Pancreas (tissue), 10 donors: ENCODE data around the gene ARHGAP36. TPM values are rescaled to one million over a fixed set of nuclear protein-coding genes. Genes with fewer than 3 reads are reported as not detected.

ENCODE experiments used
- ATAC-seq, 4 donors: fragments of 200-7000 bp; cut with Tn5 transposase; one replicate each; pipeline versions ENCODE4 v1.8.0 to v1.9.1; 2020; ENCODE audit warnings: mild to moderate bottlenecking in 4 of 4, moderate library complexity in 4 of 4
- DNase-seq, 6 donors: peaks; one replicate each; pipeline ENCODE4 v3.0.0-alpha.2; 2020
- FAIRE-seq: peaks from 2 replicates; lab custom pipeline; 2012; peaks lifted over from hg19 to GRCh38; lab: Jason Lieb, UNC
- H3K27ac ChIP-seq, 4 donors: fragments of 200-600 bp; sonication (generic); 1 replicate in 3 of 4; 2 replicates in 1 of 4; pipeline versions ENCODE4 v1.5.0 to v1.8.0; 2020
- H3K27me3 ChIP-seq, 4 donors: fragments of 200-600 bp; one replicate each; pipeline ENCODE4 v1.8.0; 2021
- H3K36me3 ChIP-seq, 3 donors: fragments of 200-600 bp; sonication (generic) in 1 of 3; one replicate each; pipeline versions ENCODE4 v1.5.0 to v1.8.0; 2020 to 2021
- H3K4me1 ChIP-seq, 3 donors: fragments of 200-600 bp; one replicate each; pipeline ENCODE4 v1.8.0; 2021
- H3K4me3 ChIP-seq, 4 donors: fragments of 200-600 bp; sonication (generic) in 2 of 4; one replicate each; pipeline versions ENCODE4 v1.5.0 to v1.8.0; 2020 to 2021
- H3K9me3 ChIP-seq, 4 donors: fragments of 200-600 bp; one replicate each; pipeline ENCODE4 v1.8.0; 2021
- CTCF ChIP-seq, 4 donors: fragments of 200-600 bp; sonication (generic) in 3 of 4; IDR thresholded peaks; one replicate each; pipeline versions ENCODE4 v1.5.0 to v1.8.0; 2021; ENCODE audit warnings: antibody characterized with exemption in 4 of 4
- WGBS, 2 donors: extraction: QIAGEN DNeasy Blood & Tissue Kit; methylation state at CpG; one replicate each; pipeline ENCODE4 v1.1.7; 2013; 5-methylcytosine and 5-hydroxymethylcytosine counted together
- intact Hi-C, 3 donors: fragments of 100-400 bp; cut with DNase I; formaldehyde crosslinking; loops; one replicate each; pipeline versions ENCODE4 v1.11.1 to v1.14.2; 2022
- polyA plus RNA-seq, 2 donors: library from polyadenylated mRNA; stranded (reverse); fragments of 200-250 nt; gene quantifications; one replicate each; pipeline ENCODE4 v1.2.3, GENCODE V29; 2013
- total RNA-seq, 6 donors: library from RNA; stranded (reverse); fragmentation: NEBNext Ultra II Directional in 4 of 6; extraction: Animal tissue kit (Norgen Biotek cat#: 25700) in 4 of 6; gene quantifications; one replicate each; pipeline versions ENCODE4 v1.2.1 to v1.2.4, GENCODE V29; 2021 to 2023
- donor health status: healthy with polysubstance abuse.
- donor health status: DM: no; HTN: no; CAD: no; lungs with moderate emphysema.
- donor health status: DM: no; HTN: no; CAD: no.
- donor health status: control.
- donor health status: control.
- donor health status: Bipolar disorder and iron deficiency.
- donor health status: DM: yes; HTN: yes; CAD: no.
- donor health status: DM: no; HTN: no; CAD: no.
- donor health status: DM: no; HTN: no; CAD: no.
- donor health status: DM: yes; HTN: yes; CAD: no.

Gene ARHGAP36
- total RNA-seq = not detected
- polyA plus RNA-seq = not detected

GRCh38 chrX:131058136-131058868, at the start of gene ARHGAP36:
TSS of gene ARHGAP36 (plus strand) at chrX:131058346. CDS start at chrX:131081666, 23,320 bp downstream.
- Histone ChIP-seq H3K4me1 (no peaks in the 10 kb centered on the region), H3K27ac (no peak within 1 kb of the TSS), H3K36me3 (no peaks in the 10 kb centered on the region), H3K9me3 (no peaks in the 10 kb centered on the region), H3K4me3 (peak within 1 kb of the TSS in 1 of 4 donors; percentile 31), H3K27me3 (peaks cover 0 to 18% (median 0%) of the 10 kb centered on the region in 4 donors)
- intact Hi-C loops = no loop called here
- no peak for FAIRE-seq
- TF ChIP-seq CTCF (IDR thresholded peaks at IDR 0.05) = no peak
- ATAC-seq = no peak
- WGBS, 2 donors = 6 to 30% methylated on average over 53 to 62 of the region's 62 CpGs
- peak in 2 of 6 donors; percentile 60 to 64 for DNase-seq

GRCh38 chrX:131010186-131010585, 48.0 kb upstream of the ARHGAP36 start:
- Histone ChIP-seq H3K27me3 (peaks cover 0 to 10% (median 0%) of the 10 kb centered on the region in 4 donors), H3K36me3 (no peaks in the 10 kb centered on the region), H3K4me3 (no peak overlapping the region), H3K27ac (no peak overlapping the region), H3K4me1 (no peaks in the 10 kb centered on the region), H3K9me3 (no peaks in the 10 kb centered on the region)
- FAIRE-seq (no peak), DNase-seq (no peak), ATAC-seq (no peak)
- WGBS, 2 donors = 50 to 53% methylated on average over 2 of the region's 2 CpGs
- intact Hi-C loops = no loop called here
- no peak for TF ChIP-seq CTCF (IDR thresholded peaks at IDR 0.05)

- FAIRE-seq = no peak
- no peaks in the 10 kb centered on the region for H3K4me1 ChIP-seq
- H3K27ac ChIP-seq = no peak overlapping the region
- intact Hi-C loops = no loop called here
- 41 to 46% methylated on average over 3 of the region's 3 CpGs for WGBS, 2 donors
- no peak for TF ChIP-seq CTCF (IDR thresholded peaks at IDR 0.05)
- H3K9me3 ChIP-seq = no peaks in the 10 kb centered on the region
- DNase-seq = no peak
- H3K27me3 ChIP-seq = peaks cover 3 to 37% (median 5%) of the 10 kb centered on the region in 4 donors
- H3K4me3 ChIP-seq = no peak overlapping the region
- no peaks in the 10 kb centered on the region for H3K36me3 ChIP-seq
- ATAC-seq = no peak
Measured at GRCh38 chrX:131025336-131025735, 32.8 kb upstream of the ARHGAP36 start.

- WGBS, 2 donors = 69 to 70% methylated on average over 2 of the region's 2 CpGs
- no peak for FAIRE-seq
- no peak for TF ChIP-seq CTCF (IDR thresholded peaks at IDR 0.05)
- intact Hi-C loops = no loop called here
- H3K27ac ChIP-seq = no peak overlapping the region
- H3K4me1 ChIP-seq = no peaks in the 10 kb centered on the region
- DNase-seq = no peak
- no peak overlapping the region for H3K4me3 ChIP-seq
- H3K27me3 ChIP-seq = peaks cover 0 to 8% (median 0%) of the 10 kb centered on the region in 4 donors
- no peaks in the 10 kb centered on the region for H3K9me3 ChIP-seq
- ATAC-seq = no peak
- H3K36me3 ChIP-seq = no peaks in the 10 kb centered on the region
Measured at GRCh38 chrX:131032354-131033230, 25.6 kb upstream of the ARHGAP36 start.
